ENCODE measurements around the gene SPECC1L. TPM values are rescaled to one million over a fixed set of nuclear protein-coding genes. Genes with fewer than 3 reads are reported as not detected.
A peak's percentile ranks its signal among the peaks of the same experiment; 100 is the strongest.

Gene SPECC1L
- total RNA-seq, 6 donors from 2014 or later = 37.7 to 80.6 (median 62.3) TPM

DNA sequence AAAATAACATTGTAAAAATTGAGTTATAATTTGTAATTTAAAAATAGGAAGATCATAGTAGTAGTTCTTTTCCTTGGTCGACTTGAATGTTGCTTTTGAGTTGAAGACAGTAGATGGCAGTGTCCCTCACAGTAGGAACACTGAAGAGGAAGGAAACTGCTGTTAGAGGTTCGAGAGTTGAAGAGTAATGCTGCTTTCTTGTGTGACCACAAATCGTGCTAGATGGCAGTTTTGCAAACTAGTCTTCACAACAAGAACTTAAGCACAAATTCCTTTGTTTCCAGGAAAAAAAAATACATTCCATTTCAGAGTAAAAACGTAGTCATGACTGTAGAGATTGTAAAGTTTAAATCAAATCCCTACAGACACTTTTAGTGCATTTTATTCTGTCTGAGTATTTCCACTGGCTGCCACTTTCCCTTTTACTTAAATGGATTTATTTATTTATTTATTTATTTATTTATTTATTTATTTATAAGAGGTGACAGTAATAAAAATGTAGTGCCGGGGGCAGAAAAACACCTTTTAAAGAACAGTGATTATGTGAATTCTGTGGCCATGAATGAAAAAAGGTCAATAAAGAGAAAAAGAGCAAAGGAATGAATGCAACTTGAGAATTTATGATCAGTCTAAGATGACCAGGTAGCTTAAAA is 54.6 kb downstream of the SPECC1L start:
- H3K4me1 ChIP-seq = peaks cover 9 to 18% (median 13%) of the 10 kb centered on the region in 4 donors
- H3K36me3 ChIP-seq = peaks cover 14 to 57% (median 29%) of the 10 kb centered on the region in 4 donors
- peak overlapping the region in 2 of 4 donors; percentile 20 to 22 for H3K27ac ChIP-seq
- H3K9me3 ChIP-seq = no peaks in the 10 kb centered on the region
- peak; percentile 82 to 85 for ATAC-seq (ENCODE audit: low FRiP score in 2 of 2)
- WGBS, 2 donors = 16 to 17% methylated on average over 5 of the region's 5 CpGs
- no peak overlapping the region for H3K4me3 ChIP-seq
- TF ChIP-seq, protein P1, sequence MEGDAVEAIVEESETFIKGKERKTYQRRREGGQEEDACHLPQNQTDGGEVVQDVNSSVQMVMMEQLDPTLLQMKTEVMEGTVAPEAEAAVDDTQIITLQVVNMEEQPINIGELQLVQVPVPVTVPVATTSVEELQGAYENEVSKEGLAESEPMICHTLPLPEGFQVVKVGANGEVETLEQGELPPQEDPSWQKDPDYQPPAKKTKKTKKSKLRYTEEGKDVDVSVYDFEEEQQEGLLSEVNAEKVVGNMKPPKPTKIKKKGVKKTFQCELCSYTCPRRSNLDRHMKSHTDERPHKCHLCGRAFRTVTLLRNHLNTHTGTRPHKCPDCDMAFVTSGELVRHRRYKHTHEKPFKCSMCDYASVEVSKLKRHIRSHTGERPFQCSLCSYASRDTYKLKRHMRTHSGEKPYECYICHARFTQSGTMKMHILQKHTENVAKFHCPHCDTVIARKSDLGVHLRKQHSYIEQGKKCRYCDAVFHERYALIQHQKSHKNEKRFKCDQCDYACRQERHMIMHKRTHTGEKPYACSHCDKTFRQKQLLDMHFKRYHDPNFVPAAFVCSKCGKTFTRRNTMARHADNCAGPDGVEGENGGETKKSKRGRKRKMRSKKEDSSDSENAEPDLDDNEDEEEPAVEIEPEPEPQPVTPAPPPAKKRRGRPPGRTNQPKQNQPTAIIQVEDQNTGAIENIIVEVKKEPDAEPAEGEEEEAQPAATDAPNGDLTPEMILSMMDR (IDR thresholded peaks at IDR 0.05) = peak; percentile 37 to 78 (median 58)
- no peak for TF ChIP-seq POLR2AphosphoS5 (IDR thresholded peaks at IDR 0.05)
- no peak for DNase-seq
- H3K27me3 ChIP-seq = no peaks in the 10 kb centered on the region

DNA sequence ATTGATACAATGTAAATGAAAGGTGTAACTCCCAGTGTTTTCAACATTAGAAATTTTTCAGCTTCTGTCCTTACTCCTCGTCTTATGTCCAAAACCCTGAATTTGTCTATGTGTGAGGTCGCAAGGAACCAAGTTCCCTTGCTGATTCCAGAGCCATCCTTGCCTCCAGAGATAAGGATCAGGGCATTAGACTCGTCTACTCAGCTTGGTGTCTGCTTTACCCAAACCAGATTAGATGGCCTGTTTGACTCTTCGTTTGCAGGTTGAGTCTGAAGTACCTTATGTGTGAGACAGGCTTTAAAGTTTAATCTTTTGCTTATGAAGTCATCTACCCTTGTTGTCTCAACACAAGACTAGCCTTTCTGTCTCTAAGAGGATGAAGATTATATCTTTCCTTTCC is 55.6 kb downstream of the SPECC1L start:
- WGBS, 2 donors = 77 to 82% methylated on average over 4 of the region's 4 CpGs
- ATAC-seq (ENCODE audit: low FRiP score in 2 of 2) = no peak
- H3K36me3 ChIP-seq = peaks cover 14 to 53% (median 35%) of the 10 kb centered on the region in 4 donors

DNA sequence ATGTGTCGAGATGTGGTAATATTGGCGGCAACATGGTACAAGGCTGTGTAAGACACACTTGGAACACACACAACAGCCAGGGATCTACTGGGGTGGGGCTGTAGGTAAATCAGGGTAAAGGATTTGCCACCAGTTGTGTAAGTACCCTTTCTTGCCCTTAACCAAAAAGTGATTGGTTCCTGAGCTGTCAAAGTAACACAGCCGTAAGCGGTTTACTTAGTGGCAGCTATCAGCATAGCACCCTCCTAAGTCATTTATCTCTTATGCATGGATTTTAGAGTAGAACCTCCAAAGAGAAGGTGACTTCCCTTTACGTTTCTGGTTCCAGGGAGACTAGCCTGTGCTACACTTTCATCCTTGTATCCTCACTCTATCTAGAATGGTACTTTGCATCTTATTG is 57.2 kb downstream of the SPECC1L start:
- Histone ChIP-seq H3K27me3 (no peaks in the 10 kb centered on the region), H3K36me3 (peaks cover 11 to 40% (median 22%) of the 10 kb centered on the region in 4 donors), H3K4me3 (no peak overlapping the region), H3K9me3 (no peaks in the 10 kb centered on the region), H3K4me1 (peaks cover 18 to 26% (median 18%) of the 10 kb centered on the region in 4 donors), H3K27ac (no peak overlapping the region)
- TF ChIP-seq, protein P1 (IDR thresholded peaks at IDR 0.05) = no peak
- TF ChIP-seq POLR2AphosphoS5 (IDR thresholded peaks at IDR 0.05) (no peak), EP300 (IDR thresholded peaks at IDR 0.05) (no peak), POLR2A (IDR thresholded peaks at IDR 0.05) (no peak)
- WGBS, 2 donors = 86 to 93% methylated on average over 5 of the region's 5 CpGs
- ATAC-seq (ENCODE audit: low FRiP score in 2 of 2) (no peak), DNase-seq (no peak)

More for the DNA sequence above, 55.6 kb downstream of the SPECC1L start:
- Histone ChIP-seq H3K27me3 (no peaks in the 10 kb centered on the region), H3K27ac (peak overlapping the region in 2 of 4 donors; percentile 20 to 22), H3K4me3 (no peak overlapping the region), H3K9me3 (no peaks in the 10 kb centered on the region), H3K4me1 (peaks cover 11 to 19% (median 16%) of the 10 kb centered on the region in 4 donors)
- no peak for DNase-seq
- TF ChIP-seq POLR2AphosphoS5 (IDR thresholded peaks at IDR 0.05) = no peak

DNA sequence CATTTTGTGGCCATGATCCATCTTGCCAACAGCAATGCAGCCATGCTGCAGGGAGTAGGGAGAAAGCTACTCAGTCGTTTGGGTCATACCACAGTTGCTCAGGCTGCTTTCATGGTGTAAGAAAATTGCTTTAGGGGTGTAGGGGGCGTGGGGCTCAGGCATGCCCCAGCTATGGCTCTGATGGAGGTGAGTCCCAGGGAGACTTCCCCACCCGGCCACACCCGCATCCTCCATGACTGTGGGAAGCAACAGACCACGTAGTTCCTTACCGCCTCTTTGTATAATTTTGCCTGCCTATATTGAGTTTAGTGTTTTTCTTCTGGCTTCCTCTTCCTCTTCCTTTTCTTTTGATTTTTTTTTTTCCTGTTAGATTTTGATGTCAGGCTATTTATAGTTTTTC is 58.8 kb downstream of the SPECC1L start:
- ATAC-seq (ENCODE audit: low FRiP score in 2 of 2) (no peak), DNase-seq (no peak)
- no peak overlapping the region for H3K4me3 ChIP-seq
- no peaks in the 10 kb centered on the region for H3K9me3 ChIP-seq
- H3K27ac ChIP-seq = peak overlapping the region in 3 of 4 donors; percentile 31 to 43 (median 36)
- TF ChIP-seq EP300 (IDR thresholded peaks at IDR 0.05) (no peak), POLR2AphosphoS5 (IDR thresholded peaks at IDR 0.05) (no peak), POLR2A (IDR thresholded peaks at IDR 0.05) (no peak)
- TF ChIP-seq, protein P1 (IDR thresholded peaks at IDR 0.05) = no peak
- peaks cover 13 to 26% (median 18%) of the 10 kb centered on the region in 4 donors for H3K4me1 ChIP-seq
- no peaks in the 10 kb centered on the region for H3K27me3 ChIP-seq
- H3K36me3 ChIP-seq = peaks cover 8 to 35% (median 22%) of the 10 kb centered on the region in 4 donors
- WGBS, 2 donors = 54 to 55% methylated on average over 6 of the region's 6 CpGs

DNA sequence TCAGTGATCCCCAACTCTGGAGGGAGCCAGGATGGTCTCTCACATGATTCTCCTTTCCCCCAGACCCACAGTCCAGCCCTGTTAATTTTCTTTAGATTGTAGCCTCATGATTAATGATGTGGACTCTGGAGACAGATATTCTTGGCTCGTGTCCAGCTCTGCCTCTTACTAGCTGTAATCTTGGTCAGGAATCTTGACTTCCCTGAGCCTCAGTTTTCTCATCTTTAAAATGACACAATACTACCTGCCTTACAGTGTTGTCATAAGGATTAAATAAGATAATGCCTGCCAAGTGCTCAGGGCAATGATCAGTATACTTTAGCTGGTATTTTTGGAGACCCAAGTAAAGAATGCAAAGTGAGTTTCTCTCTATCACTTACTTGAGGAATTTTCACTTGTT is 60.0 kb downstream of the SPECC1L start:
- H3K4me1 ChIP-seq = peaks cover 8 to 25% (median 15%) of the 10 kb centered on the region in 4 donors
- H3K27me3 ChIP-seq = no peaks in the 10 kb centered on the region
- H3K36me3 ChIP-seq = peaks cover 14 to 43% (median 24%) of the 10 kb centered on the region in 4 donors
- no peaks in the 10 kb centered on the region for H3K9me3 ChIP-seq
- H3K4me3 ChIP-seq = no peak overlapping the region
- DNase-seq (no peak), ATAC-seq (ENCODE audit: low FRiP score in 2 of 2) (no peak)
- 0 to 78% methylated on average over 1 of the region's 1 CpG for WGBS, 2 donors
- TF ChIP-seq POLR2A (IDR thresholded peaks at IDR 0.05) (no peak), EP300 (IDR thresholded peaks at IDR 0.05) (no peak), POLR2AphosphoS5 (IDR thresholded peaks at IDR 0.05) (no peak)
- TF ChIP-seq, protein P1 (IDR thresholded peaks at IDR 0.05) = no peak
- peak overlapping the region in 1 of 4 donors; percentile 53 for H3K27ac ChIP-seq

Measured in upper lobe of left lung (tissue), 6 donors.